HCT116 (cell line): ENCODE data around the gene RFX2. TPM values are rescaled to one million over a fixed set of nuclear protein-coding genes. Genes with fewer than 3 reads are reported as not detected.

Source experiments
- ATAC-seq: fragments of 200-7000 bp; cut with Tn5 transposase; 2 replicates; pipeline ENCODE4 v1.9.1; 2020; ENCODE audit warnings: mild to moderate bottlenecking, moderate library complexity
- BruUV-seq: library from RNA; stranded (reverse); fragments of 400-500 nt; replicated peaks from 2 replicates; lab custom pipeline; 2021; lab: Mats Ljungman, UMichigan
- CTCF ChIA-PET: fragments of 300-600 bp; sonication (Branson Sonifier 250); formaldehyde crosslinking; loops from one replicate; lab custom pipeline; 2021; ENCODE audit warnings: antibody characterized with exemption; lab: Charles Lee
- POLR2A ChIA-PET: fragments of 300-600, 350-600 bp; sonication (Branson Sonifier 250); formaldehyde crosslinking; loops from one replicate; lab custom pipeline; 2021; ENCODE audit warnings: antibody characterized with exemption; lab: Charles Lee
- RAD21 ChIA-PET, 2 experiments: fragments of 300-600 bp; sonication (Branson Sonifier 250); formaldehyde crosslinking; loops; one replicate each; lab custom pipeline; 2023; ENCODE audit warnings: low total read pairs in 2 of 2; ENCODE audit not compliant: uncharacterized antibody in 2 of 2, unreplicated experiment in 2 of 2, low non-redundant PET in 1 of 2; lab: Charles Lee
- DNase-seq: peaks from one replicate; pipeline ENCODE4 v3.0.0-alpha.2; 2010; ENCODE audit warnings: low read depth, low spot score
- H2AFZ ChIP-seq: fragments of 200-600 bp; shearing (Covaris generic), sonication (generic); 2 replicates; pipeline ENCODE4 v1.6.1; 2017; ENCODE audit warnings: low read depth, mixed run types, mixed read lengths, antibody characterized with exemption, low read length; ENCODE audit not compliant: poor library complexity, severe bottlenecking
- H3K27ac ChIP-seq: 2 replicates; pipeline ENCODE4 v1.5.1; 2012; ENCODE audit warnings: low read depth, low read length
- H3K27me3 ChIP-seq: fragments of 200-600 bp; sonication (generic); 2 replicates; pipeline ENCODE4 v1.6.1; 2016; ENCODE audit warnings: mixed run types, low read length, mixed read lengths; ENCODE audit not compliant: insufficient read depth
- H3K36me3 ChIP-seq, 2 experiments: fragments of 200-500 bp in 1 of 2; fragments of 200-600 bp in 1 of 2; sonication (Bioruptor generic) in 1 of 2; sonication (generic) in 1 of 2; 2 replicates each; pipeline versions ENCODE4 v1.5.1 to v1.6.1; 2014 to 2016; ENCODE audit warnings: low read length in 2 of 2, inconsistent platforms in 1 of 2, mixed read lengths in 1 of 2, mixed run types in 1 of 2; ENCODE audit not compliant: insufficient read depth in 2 of 2, control insufficient read depth in 1 of 2
- H3K4me1 ChIP-seq, 2 experiments: fragments of 200-600 bp in 1 of 2; sonication (generic) in 1 of 2; 2 replicates each; pipeline versions ENCODE4 v1.5.1 to v1.6.1; 2012 to 2017; ENCODE audit warnings: low read length in 2 of 2, inconsistent platforms in 1 of 2, mild to moderate bottlenecking in 1 of 2, mixed read lengths in 1 of 2, mixed run types in 1 of 2, moderate library complexity in 1 of 2; ENCODE audit not compliant: insufficient read depth in 2 of 2, control insufficient read depth in 1 of 2
- H3K4me2 ChIP-seq: fragments of 200-600 bp; sonication (generic); 2 replicates; pipeline ENCODE4 v1.6.1; 2017; ENCODE audit warnings: mixed run types, low read length, mixed read lengths
- H3K4me3 ChIP-seq, 2 experiments: fragments of 200-600 bp in 1 of 2; sonication (generic) in 1 of 2; replicated peaks in 1 of 2; 2 replicates each; pipeline ENCODE4 v1.5.1; 2011 to 2016; ENCODE audit warnings: low read length in 2 of 2, control low read depth in 1 of 2, low read depth in 1 of 2, mild to moderate bottlenecking in 1 of 2, mixed read lengths in 1 of 2, mixed run types in 1 of 2
- H3K79me2 ChIP-seq: fragments of 200-600 bp; sonication (generic); 2 replicates; pipeline ENCODE4 v1.6.1; 2017; ENCODE audit warnings: mild to moderate bottlenecking, mixed run types, low read length, moderate library complexity, mixed read lengths; ENCODE audit not compliant: insufficient read depth
- H3K9ac ChIP-seq: fragments of 200-600 bp; sonication (generic); 2 replicates; pipeline ENCODE4 v1.6.1; 2016; ENCODE audit warnings: low read length, mixed read lengths
- H3K9me2 ChIP-seq: fragments of 200-600 bp; sonication (generic), shearing (Covaris generic); 2 replicates; pipeline ENCODE4 v1.6.1; 2017; ENCODE audit warnings: mixed run types, mild to moderate bottlenecking, moderate library complexity; ENCODE audit not compliant: insufficient read depth
- H3K9me3 ChIP-seq, 2 experiments: fragments of 200-500 bp in 1 of 2; fragments of 200-600 bp in 1 of 2; sonication (Bioruptor generic) in 1 of 2; sonication (generic) in 1 of 2; 2 replicates each; pipeline ENCODE4 v1.6.1; 2014 to 2017; ENCODE audit warnings: low read length in 2 of 2, mixed read lengths in 2 of 2, inconsistent platforms in 1 of 2, low read depth in 1 of 2, mild to moderate bottlenecking in 1 of 2, mixed run types in 1 of 2, moderate library complexity in 1 of 2; ENCODE audit not compliant: control insufficient read depth in 1 of 2, insufficient read depth in 1 of 2
- H4K20me1 ChIP-seq: fragments of 200-600 bp; sonication (generic), shearing (Covaris generic); 2 replicates; pipeline ENCODE4 v1.6.1; 2017; ENCODE audit warnings: mixed run types, mild to moderate bottlenecking, moderate library complexity; ENCODE audit not compliant: insufficient read depth
- CBX3 ChIP-seq: IDR thresholded peaks from 2 replicates; pipeline ENCODE4 v1.6.1; 2012; ENCODE audit warnings: low read depth
- CEBPB ChIP-seq: IDR thresholded peaks from 2 replicates; pipeline ENCODE4 v1.6.1; 2012; ENCODE audit warnings: low read depth
- EGR1 ChIP-seq: IDR thresholded peaks from 2 replicates; pipeline ENCODE4 v1.6.1; 2012; ENCODE audit warnings: low read depth
- ELF1 ChIP-seq: IDR thresholded peaks from 2 replicates; pipeline ENCODE4 v1.6.1; 2012; ENCODE audit warnings: low read depth, borderline replicate concordance
- FOSL1 ChIP-seq: IDR thresholded peaks from 2 replicates; pipeline ENCODE4 v1.6.1; 2012; ENCODE audit warnings: low read depth
- SIN3A ChIP-seq: IDR thresholded peaks from 2 replicates; pipeline ENCODE4 v1.6.1; 2012; ENCODE audit warnings: low read depth
- intact Hi-C: fragments of 100-400 bp; cut with micrococcal nuclease; formaldehyde crosslinking; loops from 2 replicates; pipeline ENCODE4 v1.10.0; 2022
- total RNA-seq: library from RNA; stranded (reverse); gene quantifications from one replicate; pipeline ENCODE4 v1.2.1, GENCODE V29; 2021; ENCODE audit not compliant: unreplicated experiment
- TF ChIP-seq, protein P1 (sequence below): IDR thresholded peaks from 2 replicates; pipeline ENCODE4 v1.6.1; 2012
- TF ChIP-seq, protein P2 (sequence below): IDR thresholded peaks from 2 replicates; pipeline ENCODE4 v1.6.1; 2012; ENCODE audit warnings: low read depth
- TF ChIP-seq, protein P3 (sequence below): IDR thresholded peaks from 2 replicates; pipeline ENCODE4 v1.6.1; 2012

Gene RFX2
- total RNA-seq, 1 experiment from 2014 or later, result 13.7 TPM

DNA sequence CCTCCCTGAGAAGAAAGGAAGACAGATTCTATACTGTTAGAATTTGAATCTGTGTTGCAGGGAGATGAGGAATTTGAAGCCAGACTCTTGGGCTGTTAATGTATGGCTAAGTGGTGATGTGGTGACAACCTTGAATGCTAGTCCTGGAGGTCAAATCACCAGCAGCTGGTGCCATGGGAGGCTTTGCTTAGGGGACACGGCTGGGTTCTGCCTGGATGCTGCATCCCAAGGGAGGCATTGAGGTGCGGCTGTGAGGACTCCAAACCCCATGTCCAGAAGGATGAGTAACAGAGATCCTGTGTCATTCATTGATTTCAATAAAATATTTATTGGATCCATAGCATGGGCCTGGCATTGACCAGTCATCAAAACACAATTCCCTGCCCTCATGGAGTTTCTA lies 42.3 kb downstream of the RFX2 start:
- Histone ChIP-seq H3K79me2 (no peaks in the 10 kb centered on the region), H3K36me3 (no peaks in the 10 kb centered on the region), H3K4me3 (no peak overlapping the region), H3K27ac (no peak overlapping the region), H3K4me2 (no peak overlapping the region), H2AFZ (no peak overlapping the region), H3K9me3 (no peaks in the 10 kb centered on the region), H3K9me2 (no peaks in the 10 kb centered on the region), H3K4me1 (peaks cover 9 to 24% of the 10 kb centered on the region in 2 experiments), H4K20me1 (no peaks in the 10 kb centered on the region), H3K27me3 (no peaks in the 10 kb centered on the region), H3K9ac (no peak overlapping the region)
- RAD21 ChIA-PET, result no interaction called here
- ATAC-seq (no peak), DNase-seq (no peak)
- intact Hi-C loops, result no loop called here
- CTCF ChIA-PET, result no interaction called here
- TF ChIP-seq CBX3, result no peak
- no peak for TF ChIP-seq EGR1
- TF ChIP-seq ELF1, result no peak
- no peak for TF ChIP-seq CEBPB
- TF ChIP-seq, protein P1, sequence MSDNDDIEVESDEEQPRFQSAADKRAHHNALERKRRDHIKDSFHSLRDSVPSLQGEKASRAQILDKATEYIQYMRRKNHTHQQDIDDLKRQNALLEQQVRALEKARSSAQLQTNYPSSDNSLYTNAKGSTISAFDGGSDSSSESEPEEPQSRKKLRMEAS, result no peak
- TF ChIP-seq FOSL1, result no peak
- TF ChIP-seq, protein P2, sequence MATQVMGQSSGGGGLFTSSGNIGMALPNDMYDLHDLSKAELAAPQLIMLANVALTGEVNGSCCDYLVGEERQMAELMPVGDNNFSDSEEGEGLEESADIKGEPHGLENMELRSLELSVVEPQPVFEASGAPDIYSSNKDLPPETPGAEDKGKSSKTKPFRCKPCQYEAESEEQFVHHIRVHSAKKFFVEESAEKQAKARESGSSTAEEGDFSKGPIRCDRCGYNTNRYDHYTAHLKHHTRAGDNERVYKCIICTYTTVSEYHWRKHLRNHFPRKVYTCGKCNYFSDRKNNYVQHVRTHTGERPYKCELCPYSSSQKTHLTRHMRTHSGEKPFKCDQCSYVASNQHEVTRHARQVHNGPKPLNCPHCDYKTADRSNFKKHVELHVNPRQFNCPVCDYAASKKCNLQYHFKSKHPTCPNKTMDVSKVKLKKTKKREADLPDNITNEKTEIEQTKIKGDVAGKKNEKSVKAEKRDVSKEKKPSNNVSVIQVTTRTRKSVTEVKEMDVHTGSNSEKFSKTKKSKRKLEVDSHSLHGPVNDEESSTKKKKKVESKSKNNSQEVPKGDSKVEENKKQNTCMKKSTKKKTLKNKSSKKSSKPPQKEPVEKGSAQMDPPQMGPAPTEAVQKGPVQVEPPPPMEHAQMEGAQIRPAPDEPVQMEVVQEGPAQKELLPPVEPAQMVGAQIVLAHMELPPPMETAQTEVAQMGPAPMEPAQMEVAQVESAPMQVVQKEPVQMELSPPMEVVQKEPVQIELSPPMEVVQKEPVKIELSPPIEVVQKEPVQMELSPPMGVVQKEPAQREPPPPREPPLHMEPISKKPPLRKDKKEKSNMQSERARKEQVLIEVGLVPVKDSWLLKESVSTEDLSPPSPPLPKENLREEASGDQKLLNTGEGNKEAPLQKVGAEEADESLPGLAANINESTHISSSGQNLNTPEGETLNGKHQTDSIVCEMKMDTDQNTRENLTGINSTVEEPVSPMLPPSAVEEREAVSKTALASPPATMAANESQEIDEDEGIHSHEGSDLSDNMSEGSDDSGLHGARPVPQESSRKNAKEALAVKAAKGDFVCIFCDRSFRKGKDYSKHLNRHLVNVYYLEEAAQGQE, result no peak
- TF ChIP-seq, protein P3, sequence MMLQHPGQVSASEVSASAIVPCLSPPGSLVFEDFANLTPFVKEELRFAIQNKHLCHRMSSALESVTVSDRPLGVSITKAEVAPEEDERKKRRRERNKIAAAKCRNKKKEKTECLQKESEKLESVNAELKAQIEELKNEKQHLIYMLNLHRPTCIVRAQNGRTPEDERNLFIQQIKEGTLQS, result no peak
- TF ChIP-seq SIN3A, result no peak
- POLR2A ChIA-PET, result no interaction called here
- BruUV-seq, result no TSS peak
